Activated effector memory CD4-positive, alpha-beta T cell treated with anti-CD3 and anti-CD28 coated beads, Interleukin-2, amount 50 U/mL, for 16 hours (primary cell): Measurements from ENCODE around the gene ARSA.
"Not testable (repeated sequence)": the region's sequence is repeated elsewhere in the genome, so short reads cannot be mapped to it uniquely, and the experiment has no call there.

Experiments
- DNase-seq: peaks from one replicate; pipeline ENCODE4 v3.0.0-alpha.2; 2020

The ARSA gene

GRCh38 chr22:50621356-50621880 lies 6.5 kb downstream of the ARSA start:
- peak; percentile 79 for DNase-seq

- DNase-seq = peak; percentile 93
Measured at GRCh38 chr22:50620593-50621355, 7.2 kb downstream of the ARSA start.

GRCh38 chr22:50614296-50614695 lies 13.7 kb downstream of the ARSA start:
- DNase-seq = not testable (repeated sequence)

GRCh38 chr22:50613291-50613981 lies 14.5 kb downstream of the ARSA start:
- DNase-seq = no peak

GRCh38 chr22:50612528-50613221 lies 15.3 kb downstream of the ARSA start:
- no peak for DNase-seq

- DNase-seq = no peak
Measured at GRCh38 chr22:50612168-50612527, 15.8 kb downstream of the ARSA start.

- DNase-seq = no peak
Measured at GRCh38 chr22:50611341-50612060, 16.5 kb downstream of the ARSA start.

- peak; percentile 21 for DNase-seq
Measured at GRCh38 chr22:50610581-50610980, 17.4 kb downstream of the ARSA start.

- DNase-seq = peak; percentile 60
Measured at GRCh38 chr22:50610041-50610451, 17.9 kb downstream of the ARSA start.

- DNase-seq = peak; percentile 50
Measured at GRCh38 chr22:50609599-50609998, 18.4 kb downstream of the ARSA start.

GRCh38 chr22:50608996-50609395 lies 19.0 kb downstream of the ARSA start:
- no peak for DNase-seq

GRCh38 chr22:50608058-50608840 lies 19.7 kb downstream of the ARSA start:
- DNase-seq = peak; percentile 45

GRCh38 chr22:50607659-50608020 lies 20.3 kb downstream of the ARSA start:
- no peak for DNase-seq

- peak; percentile 59 for DNase-seq
Measured at GRCh38 chr22:50606946-50607658, 20.9 kb downstream of the ARSA start.

GRCh38 chr22:50606165-50606945 lies 21.6 kb downstream of the ARSA start:
- DNase-seq = peak; percentile 56

GRCh38 chr22:50605613-50606074 lies 22.3 kb downstream of the ARSA start:
- DNase-seq = peak; percentile 50

- no peak for DNase-seq
Measured at GRCh38 chr22:50605002-50605612, 22.8 kb downstream of the ARSA start.

GRCh38 chr22:50604256-50605001 lies 23.5 kb downstream of the ARSA start:
- no peak for DNase-seq
